Heart left ventricle (tissue), 16 donors: ENCODE data around the gene ZNF735. TPM values are rescaled to one million over a fixed set of nuclear protein-coding genes. Genes with fewer than 3 reads are reported as not detected.

ENCODE experiments used
- ATAC-seq, 4 donors: fragments of 200-7000 bp; cut with Tn5 transposase; one replicate each; pipeline ENCODE4 v1.9.1; 2020 to 2022; ENCODE audit warnings: moderate library complexity in 4 of 4, mild to moderate bottlenecking in 3 of 4, moderate number of reproducible peaks in 1 of 4
- DNase-seq, 5 donors: peaks; one replicate each; pipeline ENCODE4 v3.0.0-alpha.2; 2020
- H3K27ac ChIP-seq, 12 donors: fragments of 200-600 bp; sonication (generic) in 4 of 12; one replicate each; pipeline versions ENCODE4 v1.5.0 to v1.8.0; 2016 to 2022; ENCODE audit warnings: mild to moderate bottlenecking in 2 of 12
- H3K27me3 ChIP-seq, 9 donors: fragments of 200-600 bp; sonication (generic) in 2 of 9; one replicate each; pipeline versions ENCODE4 v1.5.1 to v1.8.0; 2016 to 2022; ENCODE audit warnings: mild to moderate bottlenecking in 3 of 9
- H3K36me3 ChIP-seq, 9 donors: fragments of 200-600 bp; sonication (generic) in 2 of 9; one replicate each; pipeline versions ENCODE4 v1.5.0 to v1.8.0; 2018 to 2022; ENCODE audit warnings: mild to moderate bottlenecking in 2 of 9
- H3K4me1 ChIP-seq, 12 donors: fragments of 200-600 bp; sonication (generic) in 4 of 12; one replicate each; pipeline versions ENCODE4 v1.5.0 to v1.8.0; 2016 to 2022; ENCODE audit warnings: mild to moderate bottlenecking in 3 of 12
- H3K4me3 ChIP-seq, 12 donors: fragments of 200-600 bp; sonication (generic) in 4 of 12; one replicate each; pipeline versions ENCODE4 v1.5.0 to v1.8.0; 2017 to 2022; ENCODE audit warnings: mild to moderate bottlenecking in 9 of 12, moderate library complexity in 4 of 12
- H3K9me3 ChIP-seq, 12 donors: fragments of 200-600 bp; sonication (generic) in 4 of 12; one replicate each; pipeline versions ENCODE4 v1.5.0 to v1.8.0; 2016 to 2022; ENCODE audit warnings: mild to moderate bottlenecking in 1 of 12
- POLR2A ChIP-seq, 2 donors: fragments of 450-650 bp; IDR thresholded peaks; one replicate each; pipeline ENCODE4 v1.6.1; 2017; ENCODE audit warnings: antibody characterized with exemption in 2 of 2, mild to moderate bottlenecking in 2 of 2, moderate library complexity in 2 of 2
- WGBS, 4 donors: extraction: QIAGEN DNeasy Blood & Tissue Kit in 2 of 4; methylation state at CpG; one replicate each; pipeline versions ENCODE4 v1.1.5 to v1.1.7; 2013 to 2018; 5-methylcytosine and 5-hydroxymethylcytosine counted together
- intact Hi-C, 10 donors: fragments of 100-400 bp; cut with DNase I; formaldehyde crosslinking; loops; one replicate each; pipeline versions ENCODE4 v1.11.1 to v1.14.2; 2022
- polyA plus RNA-seq, 2 donors: library from polyadenylated mRNA; stranded (reverse); fragments of 200-250 nt; gene quantifications; one replicate each; pipeline ENCODE4 v1.2.3, GENCODE V29; 2013
- total RNA-seq, 9 donors: library from RNA; depleted of rRNA in 2 of 9; stranded (reverse); fragments of >200 nt in 2 of 9; fragmentation: NEBNext Ultra II Directional in 3 of 9; extraction: Animal tissue kit (Norgen Biotek cat#: 25700) in 3 of 9; gene quantifications; one replicate each; pipeline versions ENCODE4 v1.1.0 to v1.2.4, GENCODE V29; 2016 to 2023
- TF ChIP-seq, protein P1 (sequence below), 12 donors: fragments of 200-600 bp; sonication (generic) in 4 of 12; IDR thresholded peaks; one replicate each; pipeline versions ENCODE4 v1.5.0 to v1.8.0; 2018 to 2022; ENCODE audit warnings: antibody characterized with exemption in 12 of 12, mild to moderate bottlenecking in 5 of 12
- donor health status: ischemic (EF 13 %, LVEDD 7.1; RV severe dilation, severe dysfunction).
- donor health status: healthy with polysubstance abuse.
- donor health status: DM: no; HTN: yes; CAD: no.
- donor health status: DM: no; HTN: no; CAD: no.
- donor health status: ischemic (EF 25% LVEDD 6.9; RV normal size, moderate dysfunction).
- donor health status: ischemic (EF 25% LVEDD 5.7; RV mildly dilated, moderate dysfunction).
- donor health status: healthy.
- donor health status: DM: yes; HTN: yes; CAD: no.
- donor health status: ischemic (EF 35%, LVEDD 5.7; RV mildly dilated, moderate dysfunction).
- donor health status: nonischemic (EF 11% LVEDD 7.7; RV severe dilation, severe dysfunction).
- donor health status: DM: yes; HTN: yes; CAD: no.
- donor health status: PGD.
- donor health status: ischemic (EF 29% LVEDD 5.4; RV normal size, mild dysfunction).
- donor health status: nonischemic (EF 23%, LVEDD 6.1; RV moderate dilation, normal function).

Gene ZNF735
- total and polyA plus RNA-seq, 11 donors: not detected

DNA sequence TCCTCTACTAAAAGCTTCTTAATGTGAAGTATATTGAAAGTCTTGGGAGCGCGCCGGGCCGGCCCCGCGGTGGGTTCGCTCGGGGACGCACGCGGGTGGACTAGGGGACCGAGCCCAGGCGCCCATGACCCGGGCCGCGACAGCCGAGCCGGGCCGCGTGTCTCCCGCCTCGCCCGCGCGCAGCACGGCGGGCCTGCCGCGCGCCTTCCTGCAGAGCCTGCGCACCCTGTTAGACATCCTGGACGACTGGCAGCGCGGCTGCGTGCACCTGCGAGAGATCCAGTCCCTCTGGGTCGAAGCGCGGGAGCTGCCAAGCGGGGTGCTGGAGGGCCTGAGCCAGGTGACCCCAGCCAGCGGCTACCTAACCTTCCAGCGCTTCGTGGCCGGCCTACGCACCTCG lies 25.4 kb upstream of the ZNF735 start:
- peaks cover 0 to 11% (median 0%) of the 10 kb centered on the region in 12 donors for H3K9me3 ChIP-seq
- no peak overlapping the region for H3K4me3 ChIP-seq
- ATAC-seq (no peak), DNase-seq (peak in 1 of 5 donors; percentile 12)
- TF ChIP-seq, protein P1, sequence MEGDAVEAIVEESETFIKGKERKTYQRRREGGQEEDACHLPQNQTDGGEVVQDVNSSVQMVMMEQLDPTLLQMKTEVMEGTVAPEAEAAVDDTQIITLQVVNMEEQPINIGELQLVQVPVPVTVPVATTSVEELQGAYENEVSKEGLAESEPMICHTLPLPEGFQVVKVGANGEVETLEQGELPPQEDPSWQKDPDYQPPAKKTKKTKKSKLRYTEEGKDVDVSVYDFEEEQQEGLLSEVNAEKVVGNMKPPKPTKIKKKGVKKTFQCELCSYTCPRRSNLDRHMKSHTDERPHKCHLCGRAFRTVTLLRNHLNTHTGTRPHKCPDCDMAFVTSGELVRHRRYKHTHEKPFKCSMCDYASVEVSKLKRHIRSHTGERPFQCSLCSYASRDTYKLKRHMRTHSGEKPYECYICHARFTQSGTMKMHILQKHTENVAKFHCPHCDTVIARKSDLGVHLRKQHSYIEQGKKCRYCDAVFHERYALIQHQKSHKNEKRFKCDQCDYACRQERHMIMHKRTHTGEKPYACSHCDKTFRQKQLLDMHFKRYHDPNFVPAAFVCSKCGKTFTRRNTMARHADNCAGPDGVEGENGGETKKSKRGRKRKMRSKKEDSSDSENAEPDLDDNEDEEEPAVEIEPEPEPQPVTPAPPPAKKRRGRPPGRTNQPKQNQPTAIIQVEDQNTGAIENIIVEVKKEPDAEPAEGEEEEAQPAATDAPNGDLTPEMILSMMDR (IDR thresholded peaks at IDR 0.05): no peak
- TF ChIP-seq POLR2A (IDR thresholded peaks at IDR 0.05): no peak
- H3K27me3 ChIP-seq: peaks cover 0 to 48% (median 17%) of the 10 kb centered on the region in 9 donors
- H3K36me3 ChIP-seq: no peaks in the 10 kb centered on the region
- intact Hi-C loops: loop anchor here in 2 of 10 donors (5.0 kb wide), 1 partner anchor 436 kb away; no protein-coding TSS in a partner anchor
- no peak overlapping the region for H3K27ac ChIP-seq
- 23 to 44% (median 31%) methylated on average over 25 to 46 of the region's 46 CpGs for WGBS, 4 donors
- peaks cover 0 to 8% (median 0%) of the 10 kb centered on the region in 12 donors for H3K4me1 ChIP-seq

DNA sequence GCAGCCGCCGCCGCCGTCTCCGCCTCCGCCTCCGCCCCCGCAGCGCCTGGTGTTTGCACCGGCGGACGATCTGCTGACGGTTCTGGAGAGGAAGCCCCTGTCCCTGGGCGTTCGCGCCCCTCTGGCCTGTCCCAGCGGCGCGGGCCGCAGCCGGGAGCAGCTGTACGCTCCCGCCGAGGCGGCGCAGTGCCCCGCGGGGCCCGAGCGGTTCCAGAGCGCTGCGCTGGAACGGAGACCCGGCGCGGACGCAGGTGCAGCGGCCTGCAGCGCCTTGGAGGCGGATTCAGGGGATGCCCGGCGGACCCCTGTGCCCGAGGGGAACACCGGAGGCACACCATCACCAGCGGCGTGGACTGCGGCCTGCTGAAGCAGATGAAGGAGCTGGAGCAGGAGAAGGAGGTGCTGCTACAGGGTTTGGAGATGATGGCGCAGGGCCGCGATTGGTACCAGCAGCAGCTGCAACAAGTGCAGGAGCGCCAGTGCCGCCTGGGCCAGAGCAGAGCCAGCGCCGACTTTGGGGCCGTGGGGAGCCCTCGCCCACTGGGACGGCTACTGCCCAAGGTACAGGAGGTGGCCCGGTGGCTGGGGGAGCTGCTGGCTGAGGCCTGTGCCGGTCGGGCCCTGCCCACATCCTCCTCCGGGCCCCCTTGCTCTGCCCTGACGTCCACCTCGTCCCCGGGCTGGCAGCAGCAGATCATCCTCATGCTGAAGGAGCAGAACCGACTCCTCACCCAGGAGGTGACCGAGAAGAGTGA lies 24.8 kb upstream of the ZNF735 start:
- peaks cover 0 to 15% (median under 1%) of the 10 kb centered on the region in 12 donors for H3K9me3 ChIP-seq
- H3K36me3 ChIP-seq: no peaks in the 10 kb centered on the region
- DNase-seq: peak in 1 of 5 donors; percentile 12
- H3K4me1 ChIP-seq: peaks cover 0 to 8% (median 0%) of the 10 kb centered on the region in 12 donors
- WGBS, 4 donors: 27 to 52% (median 35%) methylated on average over 9 to 66 of the region's 66 CpGs
- H3K4me3 ChIP-seq: no peak overlapping the region
- peaks cover 0 to 48% (median 17%) of the 10 kb centered on the region in 9 donors for H3K27me3 ChIP-seq
- H3K27ac ChIP-seq: no peak overlapping the region
- no peak for TF ChIP-seq POLR2A (IDR thresholded peaks at IDR 0.05)
- TF ChIP-seq, protein P1 (IDR thresholded peaks at IDR 0.05): no peak
- no peak for ATAC-seq
- intact Hi-C loops: loop anchor here in 7 of 10 donors (2.0 to 5.0 kb wide), 4 partner anchors 435 to 439 kb away; no protein-coding TSS in a partner anchor

DNA sequence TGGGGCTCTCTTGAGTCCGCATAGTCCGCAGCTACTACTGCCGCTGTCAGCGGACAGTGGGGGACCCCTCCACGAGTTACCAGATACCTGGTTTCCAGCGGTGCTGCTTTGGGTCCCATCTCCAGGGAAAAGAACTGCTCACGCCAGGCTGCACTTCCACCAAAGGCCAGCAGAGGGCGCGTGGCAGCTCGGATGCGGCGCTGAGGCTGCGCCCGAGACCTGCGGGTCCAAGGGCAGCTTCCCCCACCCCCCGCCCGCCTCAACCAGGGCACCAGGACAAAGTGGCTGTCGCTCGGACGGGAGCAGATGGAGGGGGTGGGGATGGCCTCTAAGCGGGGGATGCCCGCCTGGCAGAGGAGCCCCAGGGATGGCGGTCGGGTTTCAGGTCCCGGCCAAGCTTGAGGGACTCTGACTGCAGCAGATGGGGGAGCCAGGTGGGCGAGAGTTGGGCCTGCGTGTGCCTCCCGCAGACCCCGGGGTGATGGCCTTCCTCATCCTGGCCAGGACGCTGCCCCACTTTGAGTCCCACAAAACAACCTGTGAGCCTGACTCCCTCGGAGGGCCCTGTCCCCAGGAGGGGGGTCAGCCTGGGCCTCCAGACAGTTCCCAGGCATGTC lies 23.8 kb upstream of the ZNF735 start:
- peak in 3 of 4 donors; percentile 18 to 55 (median 43) for ATAC-seq
- DNase-seq: peak in 1 of 5 donors; percentile 32
- Histone ChIP-seq H3K27ac (no peak overlapping the region), H3K36me3 (no peaks in the 10 kb centered on the region), H3K27me3 (peaks cover 0 to 39% (median 17%) of the 10 kb centered on the region in 9 donors), H3K4me3 (no peak overlapping the region), H3K9me3 (peaks cover 0 to 17% (median 2%) of the 10 kb centered on the region in 12 donors), H3K4me1 (peaks cover 0 to 8% (median 0%) of the 10 kb centered on the region in 12 donors)
- TF ChIP-seq, protein P1 (IDR thresholded peaks at IDR 0.05): peak; percentile 58 to 88 (median 80)
- no peak for TF ChIP-seq POLR2A (IDR thresholded peaks at IDR 0.05)
- 21 to 70% (median 25%) methylated on average over 10 to 31 of the region's 31 CpGs for WGBS, 4 donors
- intact Hi-C loops: loop anchor here in 9 of 10 donors (1.0 to 5.0 kb wide), 5 partner anchors 434 to 438 kb away; no protein-coding TSS in a partner anchor
